Mammary epithelial cell (primary cell): Measurements from ENCODE around the gene RAB42.

Source experiments
- CTCF ChIP-seq, 2 donors: IDR thresholded peaks in 1 of 2; conservative IDR thresholded peaks in 1 of 2; 2 replicates each; pipeline ENCODE4 v1.5.1; 2011 to 2012; ENCODE audit warnings: inconsistent platforms in 2 of 2, low read length in 2 of 2, mild to moderate bottlenecking in 2 of 2, control low read depth in 1 of 2, low read depth in 1 of 2; ENCODE audit not compliant: insufficient read depth in 1 of 2; ENCODE audit errors: extremely low read depth in 1 of 2
- EZH2 ChIP-seq: IDR thresholded peaks from 2 replicates; pipeline ENCODE4 v1.6.1; 2012; ENCODE audit warnings: low read length, inconsistent platforms, borderline replicate concordance

GRCh38 chr1:28578696-28579218 is 13.3 kb upstream of the RAB42 start:
- TF ChIP-seq CTCF (conservative IDR thresholded peaks at IDR 0.05 in 1 of 2, IDR thresholded peaks at IDR 0.05 in 1 of 2; ENCODE audit: extremely low read depth in 1 of 2, insufficient read depth in 1 of 2, low read depth in 1 of 2, low read length in 2 of 2) (no peak), EZH2 (no peak)
